LNCAP (cell line): ENCODE measurements around the gene ZNF622.

ENCODE experiments used
- TF ChIP-seq, protein P1 (sequence below): fragments of 450-650 bp; IDR thresholded peaks from 2 replicates; pipeline ENCODE4 v1.5.1; 2017; ENCODE audit warnings: mild to moderate bottlenecking

The ZNF622 gene

GRCh38 chr5:16486711-16487111, 21.1 kb upstream of the ZNF622 start:
- TF ChIP-seq, protein P1, sequence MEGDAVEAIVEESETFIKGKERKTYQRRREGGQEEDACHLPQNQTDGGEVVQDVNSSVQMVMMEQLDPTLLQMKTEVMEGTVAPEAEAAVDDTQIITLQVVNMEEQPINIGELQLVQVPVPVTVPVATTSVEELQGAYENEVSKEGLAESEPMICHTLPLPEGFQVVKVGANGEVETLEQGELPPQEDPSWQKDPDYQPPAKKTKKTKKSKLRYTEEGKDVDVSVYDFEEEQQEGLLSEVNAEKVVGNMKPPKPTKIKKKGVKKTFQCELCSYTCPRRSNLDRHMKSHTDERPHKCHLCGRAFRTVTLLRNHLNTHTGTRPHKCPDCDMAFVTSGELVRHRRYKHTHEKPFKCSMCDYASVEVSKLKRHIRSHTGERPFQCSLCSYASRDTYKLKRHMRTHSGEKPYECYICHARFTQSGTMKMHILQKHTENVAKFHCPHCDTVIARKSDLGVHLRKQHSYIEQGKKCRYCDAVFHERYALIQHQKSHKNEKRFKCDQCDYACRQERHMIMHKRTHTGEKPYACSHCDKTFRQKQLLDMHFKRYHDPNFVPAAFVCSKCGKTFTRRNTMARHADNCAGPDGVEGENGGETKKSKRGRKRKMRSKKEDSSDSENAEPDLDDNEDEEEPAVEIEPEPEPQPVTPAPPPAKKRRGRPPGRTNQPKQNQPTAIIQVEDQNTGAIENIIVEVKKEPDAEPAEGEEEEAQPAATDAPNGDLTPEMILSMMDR, result no peak

DNA sequence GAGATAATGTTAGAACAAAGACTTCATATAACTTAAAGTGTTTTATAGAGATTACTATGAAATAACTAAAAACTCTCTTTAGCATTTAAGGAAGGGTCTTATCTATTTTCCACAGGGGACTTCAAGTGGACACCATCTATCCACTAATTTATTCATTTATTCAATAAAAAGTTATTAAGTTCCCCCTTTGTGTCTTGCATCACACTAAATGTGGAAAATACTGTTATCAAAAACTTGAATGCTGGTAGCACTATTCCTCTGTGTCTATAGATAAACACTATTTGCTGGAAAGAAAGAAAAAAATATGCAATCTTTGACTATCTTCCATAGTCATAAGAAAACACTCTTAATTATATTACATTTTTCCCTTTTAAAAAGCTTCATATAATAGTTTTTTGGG, 20.1 kb upstream of the ZNF622 start:
- TF ChIP-seq, protein P1, result no peak

DNA sequence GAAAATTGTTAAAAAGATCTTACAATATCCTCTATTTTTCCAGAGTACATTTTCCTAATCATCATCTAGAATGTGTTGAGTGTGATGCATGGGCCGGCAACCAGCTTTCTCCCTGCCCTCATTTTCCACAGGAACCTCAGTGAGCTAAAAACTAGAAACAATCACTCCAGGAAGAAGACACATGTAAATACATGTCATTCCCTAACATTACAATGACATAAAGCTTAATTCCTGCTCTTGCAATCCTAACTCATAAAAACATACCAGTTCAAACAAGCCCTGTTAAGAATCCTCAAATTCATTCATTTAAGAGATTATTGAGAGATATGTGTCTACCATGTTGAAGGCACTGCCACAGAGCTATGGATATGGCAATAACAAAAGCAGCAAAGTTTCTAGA, 18.5 kb upstream of the ZNF622 start:
- TF ChIP-seq, protein P1, result no peak

- TF ChIP-seq, protein P1, result no peak
Measured at GRCh38 chr5:16483361-16483760, 17.8 kb upstream of the ZNF622 start.

DNA sequence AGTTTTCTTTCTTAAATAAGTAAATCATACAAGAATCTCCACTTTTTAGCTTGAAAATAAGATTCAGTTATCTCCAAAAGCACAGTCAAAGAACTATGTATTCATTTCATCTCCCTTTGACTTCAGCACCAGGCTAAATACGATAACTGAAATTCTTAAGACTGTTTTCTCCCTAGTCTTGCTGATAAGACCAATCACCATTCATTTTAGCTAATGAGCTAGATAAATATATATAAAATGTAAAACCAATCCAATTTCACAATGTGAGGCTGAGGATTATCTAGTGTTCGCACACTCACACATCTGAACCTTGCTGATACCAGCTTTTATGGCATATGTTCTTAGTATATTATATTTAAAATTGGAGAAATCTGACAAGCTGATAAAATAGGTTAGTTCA, 17.3 kb upstream of the ZNF622 start:
- TF ChIP-seq, protein P1, result no peak

- TF ChIP-seq, protein P1, result no peak
Measured at GRCh38 chr5:16480821-16481538, 15.4 kb upstream of the ZNF622 start.

DNA sequence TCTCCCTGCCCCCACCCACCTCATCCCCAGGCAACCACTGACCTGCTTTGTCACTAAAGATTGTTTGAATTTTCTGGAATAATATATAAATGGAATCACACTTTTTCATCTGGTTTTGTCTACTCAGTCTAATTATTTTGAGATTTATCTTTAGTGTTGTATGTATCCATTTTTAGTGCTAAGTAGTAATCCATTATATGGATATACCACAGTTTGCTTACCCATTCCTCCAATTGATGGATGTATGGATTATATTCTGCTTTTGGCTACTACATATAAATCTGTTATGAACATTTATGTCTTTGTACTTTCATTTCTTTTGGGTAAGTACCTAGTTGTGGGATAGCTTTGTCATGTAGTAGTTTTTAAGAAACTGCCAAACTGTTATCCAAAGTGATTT, 14.5 kb upstream of the ZNF622 start:
- TF ChIP-seq, protein P1, result no peak

- TF ChIP-seq, protein P1, result no peak
Measured at GRCh38 chr5:16477541-16477940, 11.9 kb upstream of the ZNF622 start.
